Measurements from ENCODE around the gene KLHL17. TPM values are rescaled to one million over a fixed set of nuclear protein-coding genes. Genes with fewer than 3 reads are reported as not detected.

Gene KLHL17
- total and polyA plus RNA-seq, 9 of the 15 experiments (the other 6 are each of a cell fraction or from before 2014, with no cell fraction given) = 0.14 to 84.8 (median 13.0) TPM

GRCh38 chr1:981491-981954, 21.1 kb downstream of the KLHL17 start:
- DNase-seq (ENCODE audit: extremely low read depth in 1 of 4, low spot score in 3 of 4) (no peak), ATAC-seq (no peak), FAIRE-seq (no peak)
- peak overlapping the region in 1 of 2 experiments; percentile 48; a peak in 1 of 4 replicates for H3K9ac ChIP-seq (ENCODE audit: insufficient read depth in 1 of 2, low read depth in 2 of 2, low read length in 2 of 2)
- no peaks in the 10 kb centered on the region for H3K9me3 ChIP-seq (replicated peaks; ENCODE audit: control insufficient read depth, insufficient read depth, low read depth, low read length)
- H3K4me3 ChIP-seq = no peak overlapping the region
- no peak overlapping the region for H2AFZ ChIP-seq (ENCODE audit: low read depth, low read length)
- H3K4me2 ChIP-seq (ENCODE audit: insufficient read depth, low read length) = no peak overlapping the region
- intact Hi-C loops (cut with micrococcal nuclease) (loop anchor here (10.0 kb wide), 1 partner anchor 313 kb away; no protein-coding TSS in a partner anchor), in situ Hi-C loops (cut with MboI) (loop anchor here (10.0 kb wide), 1 partner anchor 83 kb away; no protein-coding TSS in a partner anchor)
- no TSS peak for BruUV-seq (replicated peaks)
- H3K79me2 ChIP-seq (ENCODE audit: control insufficient read depth, insufficient read depth, low read length) = no peaks in the 10 kb centered on the region
- H4K20me1 ChIP-seq (replicated peaks; ENCODE audit: control insufficient read depth, insufficient read depth, low read length) = peaks cover 13% of the 10 kb centered on the region
- ChIA-PET CTCF (ENCODE audit: low intra/inter-chr PET ratio) (no interaction called here), POLR2A (interaction anchor here (0.6 to 1.1 kb wide), 4 partner anchors 11 to 18 kb away, joined by 3 to 4 read pairs (median 3); partner anchors contain the start of gene HES4)
- TF ChIP-seq CCAR2 (IDR thresholded peaks at IDR 0.05; ENCODE audit: low read depth, low read length) (no peak), HOMEZ (CRISPR knock-in tag; IDR thresholded peaks at IDR 0.05) (no peak), PPARD (CRISPR knock-in tag; IDR thresholded peaks at IDR 0.05) (no peak)
- no peaks in the 10 kb centered on the region for H3K36me3 ChIP-seq (ENCODE audit: control insufficient read depth, insufficient read depth, low read length)
- H3K27me3 ChIP-seq (ENCODE audit: control insufficient read depth in 2 of 2, insufficient read depth in 2 of 2, low read length in 2 of 2) = peaks cover 39 to 60% of the 10 kb centered on the region in 2 experiments; a peak in 4 of 5 replicates
- peaks cover 0 to 62% of the 10 kb centered on the region in 2 experiments; a peak in 3 of 5 replicates for H3K4me1 ChIP-seq (replicated peaks in 1 of 2; ENCODE audit: control insufficient read depth in 2 of 2, insufficient read depth in 2 of 2, low read length in 2 of 2)
- no peak overlapping the region for H3K27ac ChIP-seq (ENCODE audit: extremely low read depth, low read depth, low read length)
- WGBS (ENCODE audit: insufficient coverage, low coverage, missing lambda C conversion rate) = 12% methylated on average over 19 of the region's 21 CpGs
- no peaks in the 10 kb centered on the region for H3K9me1 ChIP-seq (ENCODE audit: control insufficient read depth, insufficient read depth, low read length)
